H4 (cell line): ENCODE measurements around the gene SLC9A3. TPM values are rescaled to one million over a fixed set of nuclear protein-coding genes. Genes with fewer than 3 reads are reported as not detected.
A peak's percentile ranks its signal among the peaks of the same experiment; 100 is the strongest.
"Not testable (repeated sequence)": the region's sequence is repeated elsewhere in the genome, so short reads cannot be mapped to it uniquely, and the experiment has no call there.

Experiments used
- DNase-seq: peaks from one replicate; pipeline ENCODE4 v3.0.0-alpha.2; 2015; ENCODE audit warnings: low spot score
- total RNA-seq: library from RNA; depleted of rRNA; stranded (reverse); fragments of >200 nt; shearing (Covaris generic); gene quantifications from 2 replicates; pipeline ENCODE4 v1.2.3, GENCODE V29; 2014

SLC9A3 gene
- total RNA-seq, 1 experiment from 2014 or later, result 2.3 TPM

DNA sequence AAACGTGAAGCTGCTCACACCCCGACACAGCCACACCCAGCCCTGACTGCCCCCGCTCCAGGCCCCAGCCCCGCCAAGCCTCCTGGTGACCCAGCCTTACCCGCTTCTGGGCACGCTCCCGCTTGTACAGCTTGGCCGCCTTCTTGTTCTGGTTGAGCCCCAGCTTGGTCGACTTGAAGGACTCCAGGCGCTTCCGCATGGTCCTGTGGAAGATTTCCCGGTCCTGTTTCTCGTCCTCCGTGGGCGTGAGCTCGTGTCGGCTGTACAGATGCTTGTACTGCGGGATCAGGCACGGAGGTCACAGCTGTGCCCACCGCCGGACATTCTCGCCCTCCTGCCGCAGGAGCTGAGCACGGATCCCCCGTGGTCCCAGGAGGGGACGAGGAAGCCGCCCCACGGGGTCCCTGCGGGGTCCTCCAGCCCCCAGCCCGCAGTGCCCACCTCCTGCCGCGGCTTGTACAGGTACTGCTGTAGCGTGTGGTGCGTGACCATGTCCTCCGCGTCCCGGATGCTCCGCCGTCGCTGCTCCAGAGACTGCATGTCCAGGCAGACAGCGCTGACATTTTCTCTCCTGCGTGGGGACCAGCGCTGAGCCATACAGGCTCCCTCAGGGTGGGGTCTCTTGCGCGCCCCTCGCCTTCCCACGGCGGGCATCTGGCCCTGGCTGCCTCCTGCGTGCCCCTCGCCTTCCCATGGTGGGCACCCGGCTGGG lies 48.0 kb downstream of the SLC9A3 start:
- no peak for DNase-seq

GRCh38 chr5:475704-476101 lies 48.5 kb downstream of the SLC9A3 start:
- no peak for DNase-seq

DNA sequence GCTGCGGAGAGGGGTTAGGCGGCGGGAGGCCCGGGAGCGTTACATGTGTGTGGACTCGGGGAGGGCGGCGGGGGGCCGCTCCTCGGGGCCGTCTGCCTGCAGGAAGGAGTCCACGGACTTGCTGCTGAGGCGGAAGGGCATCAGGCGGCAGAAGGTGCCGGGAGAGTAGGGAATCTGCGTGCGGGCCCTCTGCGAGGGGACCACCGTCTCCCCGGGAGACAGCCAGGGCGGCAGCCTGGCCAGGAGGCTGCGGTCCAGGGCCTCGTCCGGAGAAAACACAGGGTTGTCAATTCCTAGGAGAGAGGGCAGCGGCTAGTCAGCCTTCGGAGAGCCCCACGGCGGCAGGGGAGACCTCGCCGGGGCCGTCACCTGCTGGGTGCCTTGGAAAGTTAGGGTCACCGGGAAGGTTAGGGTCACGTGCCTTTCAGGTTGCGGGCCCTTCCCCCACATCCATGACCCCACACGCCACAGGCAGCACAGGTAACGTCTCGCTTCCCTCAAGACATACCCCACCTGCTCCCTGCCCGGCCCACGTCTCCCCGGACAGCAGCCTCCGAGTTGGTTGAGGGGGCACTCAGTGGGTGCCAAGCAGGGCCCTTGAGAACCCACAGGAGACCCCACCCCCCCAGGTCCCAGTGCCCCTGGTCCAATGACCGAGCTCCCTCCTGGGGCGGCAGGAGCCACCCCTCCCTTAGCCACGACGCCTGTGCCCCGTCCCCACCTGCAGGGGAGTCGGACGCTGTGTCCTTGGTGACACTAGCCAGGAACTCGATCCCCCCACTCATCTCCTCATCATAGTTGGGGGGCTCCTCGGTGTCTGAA lies 49.2 kb downstream of the SLC9A3 start:
- DNase-seq, result no peak

GRCh38 chr5:474232-474839 lies 49.9 kb downstream of the SLC9A3 start:
- DNase-seq, result not testable (repeated sequence)

DNA sequence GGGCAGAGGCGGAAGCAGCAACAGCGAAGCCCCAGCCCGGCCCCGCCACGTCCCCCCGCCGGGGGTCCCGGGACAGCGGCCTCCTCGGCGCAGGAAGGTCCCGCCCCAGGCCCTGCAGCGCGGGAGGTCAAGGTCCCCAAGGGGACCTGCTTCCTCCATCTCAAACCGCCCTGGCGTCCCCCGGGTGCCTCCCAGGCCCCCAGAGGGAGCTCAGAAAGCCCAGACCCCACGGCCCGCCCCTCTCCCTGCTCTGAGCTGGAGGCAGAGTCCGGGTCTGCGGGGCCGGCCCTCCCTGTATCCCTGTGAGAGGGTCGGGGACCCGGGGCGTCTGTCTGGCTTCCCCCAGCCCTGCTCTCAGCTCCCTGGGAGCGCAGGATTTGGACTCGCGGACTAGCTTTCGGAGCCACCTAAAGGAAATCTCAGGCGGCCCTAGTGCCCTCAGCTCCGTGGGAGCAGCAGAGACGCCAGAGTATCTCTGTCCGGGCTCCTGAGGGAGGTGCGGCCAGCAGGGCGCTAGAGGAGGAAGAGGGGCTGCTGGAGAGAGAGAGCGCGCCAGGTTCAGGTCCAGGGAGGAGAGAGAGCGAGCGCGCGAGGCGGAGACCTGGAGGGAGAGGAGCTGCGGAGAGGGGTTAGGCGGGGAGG lies 50.6 kb downstream of the SLC9A3 start:
- no peak for DNase-seq

GRCh38 chr5:472656-473550 lies 51.3 kb downstream of the SLC9A3 start:
- peak; percentile 67 for DNase-seq

DNA sequence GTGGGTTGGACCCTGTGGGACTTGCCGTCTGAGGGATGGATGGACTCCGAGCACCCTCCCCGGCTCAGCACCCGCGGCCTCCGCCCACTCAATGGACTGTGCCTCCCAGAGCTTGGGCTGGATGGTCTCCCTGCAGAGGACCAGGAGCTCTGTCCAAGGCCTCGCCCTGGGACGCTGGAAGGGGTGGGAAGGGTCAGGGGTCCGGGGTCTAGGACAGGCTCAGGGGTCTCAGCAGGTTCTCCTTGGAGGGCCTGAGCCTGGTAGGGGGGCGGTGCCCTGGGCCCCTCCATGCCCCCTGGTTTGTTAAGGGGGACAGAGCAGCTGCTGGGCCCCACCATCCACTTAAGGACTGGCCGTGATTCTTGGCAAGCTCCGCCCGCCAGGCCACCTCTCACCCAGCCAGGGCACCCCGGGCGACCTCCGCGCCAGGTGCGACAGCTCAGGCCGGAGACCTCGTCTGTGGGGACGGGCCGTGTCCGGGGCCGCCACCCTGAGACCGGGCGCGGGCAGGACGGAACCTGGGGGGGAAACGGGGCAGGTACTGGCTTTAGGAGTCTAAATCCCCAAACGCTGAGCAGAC lies 52.1 kb downstream of the SLC9A3 start:
- DNase-seq, result no peak

GRCh38 chr5:471750-472058 lies 52.5 kb downstream of the SLC9A3 start:
- no peak for DNase-seq

GRCh38 chr5:470961-471749 lies 53.1 kb downstream of the SLC9A3 start:
- DNase-seq, result no peak

DNA sequence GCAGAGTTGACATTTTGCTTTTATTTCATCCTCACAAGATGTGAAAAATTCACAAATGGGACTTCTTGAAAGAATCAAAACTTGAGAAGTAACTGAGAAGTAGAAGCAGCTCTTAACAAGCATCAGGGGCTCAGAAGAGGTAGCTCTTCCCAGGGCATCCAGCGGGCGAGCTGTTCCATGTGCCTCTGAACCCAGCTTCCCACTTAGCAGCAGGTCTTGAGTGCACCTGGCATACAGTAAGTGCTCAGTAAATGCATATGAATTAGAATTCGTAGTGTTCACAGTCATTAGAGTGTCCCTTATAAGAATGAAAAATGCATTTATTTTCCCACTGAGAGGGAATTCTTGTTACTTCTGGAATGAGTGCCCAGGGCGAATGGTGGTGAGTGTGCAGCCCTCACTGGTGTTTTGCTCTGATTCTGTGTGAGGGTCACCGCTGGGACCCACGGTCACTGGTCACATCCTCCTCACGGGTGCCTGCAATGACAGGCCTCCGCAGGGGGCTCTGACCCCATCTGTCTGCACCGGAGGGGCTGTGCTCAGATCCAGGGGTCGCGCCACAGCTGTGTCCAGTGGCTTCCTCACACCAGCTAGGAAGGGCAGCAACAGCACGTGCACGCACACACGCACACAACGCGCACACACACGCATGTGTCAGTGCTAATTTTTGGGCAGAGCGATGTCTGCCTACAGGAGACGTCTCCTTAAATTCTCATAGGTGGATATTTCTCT lies 54.3 kb downstream of the SLC9A3 start:
- no peak for DNase-seq

- no peak for DNase-seq
Measured at GRCh38 chr5:468401-468800, 55.8 kb downstream of the SLC9A3 start.

GRCh38 chr5:466661-467310 lies 57.5 kb downstream of the SLC9A3 start:
- no peak for DNase-seq

DNA sequence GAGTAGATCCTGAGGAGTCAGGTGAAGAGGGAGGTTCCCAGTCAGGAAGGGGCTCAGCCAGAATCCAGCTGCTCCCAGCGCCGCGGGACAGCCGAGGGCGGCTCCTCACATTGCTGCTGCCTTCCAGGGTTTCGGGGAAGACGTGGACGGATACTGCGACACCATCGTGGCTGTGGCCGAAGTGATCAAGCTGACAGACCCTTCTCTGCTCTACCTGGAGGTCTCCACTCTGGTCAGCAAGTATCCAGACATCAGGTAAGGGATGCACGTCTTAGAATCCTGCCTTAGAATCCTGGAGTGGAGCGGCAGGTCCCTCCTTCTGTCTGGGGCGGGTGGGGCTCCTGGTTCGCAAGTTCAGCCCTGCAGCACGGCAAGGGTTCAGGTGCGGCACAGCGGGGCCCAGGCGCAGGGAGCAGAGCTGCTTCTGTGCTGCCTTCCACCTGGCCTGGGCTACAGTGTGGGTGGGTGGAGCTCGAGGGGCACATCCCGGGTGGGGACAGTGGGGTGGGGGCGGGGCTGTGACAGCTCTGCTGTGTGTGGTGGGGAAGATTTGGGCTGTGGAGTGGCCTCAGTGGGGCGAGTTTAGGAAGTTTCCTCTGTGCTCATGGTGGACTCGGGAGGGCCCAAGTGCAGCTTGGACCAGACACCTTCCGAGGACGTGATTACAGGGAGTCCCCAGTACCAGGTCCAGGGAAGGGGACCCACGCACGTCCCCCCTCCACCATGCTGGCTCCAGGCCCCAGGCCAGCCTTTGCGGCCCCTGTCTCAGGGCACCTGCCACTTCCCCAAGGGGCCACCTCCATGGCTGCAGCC lies 58.5 kb downstream of the SLC9A3 start:
- DNase-seq, result no peak

- no peak for DNase-seq
Measured at GRCh38 chr5:464843-465590, 59.2 kb downstream of the SLC9A3 start.

DNA sequence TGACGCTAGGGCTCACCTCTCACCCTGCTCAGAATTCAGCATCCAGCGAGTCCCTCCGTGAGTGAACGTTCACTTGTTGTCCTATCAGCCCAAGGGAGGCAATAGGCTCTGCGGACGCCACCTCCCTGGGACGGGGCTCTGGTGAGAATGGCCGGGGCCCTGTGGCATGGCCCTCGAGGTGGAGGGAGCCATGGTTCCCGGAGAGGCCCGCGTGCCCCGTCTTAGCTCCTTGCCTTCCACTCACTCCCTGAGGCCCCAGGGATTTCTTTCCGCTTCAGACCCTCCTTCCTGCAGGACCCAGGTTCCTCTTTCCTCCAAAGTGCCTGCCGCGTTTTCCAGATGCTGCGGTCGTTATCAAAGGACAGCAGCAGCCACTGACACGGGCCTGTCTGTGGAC lies 59.8 kb downstream of the SLC9A3 start:
- no peak for DNase-seq

DNA sequence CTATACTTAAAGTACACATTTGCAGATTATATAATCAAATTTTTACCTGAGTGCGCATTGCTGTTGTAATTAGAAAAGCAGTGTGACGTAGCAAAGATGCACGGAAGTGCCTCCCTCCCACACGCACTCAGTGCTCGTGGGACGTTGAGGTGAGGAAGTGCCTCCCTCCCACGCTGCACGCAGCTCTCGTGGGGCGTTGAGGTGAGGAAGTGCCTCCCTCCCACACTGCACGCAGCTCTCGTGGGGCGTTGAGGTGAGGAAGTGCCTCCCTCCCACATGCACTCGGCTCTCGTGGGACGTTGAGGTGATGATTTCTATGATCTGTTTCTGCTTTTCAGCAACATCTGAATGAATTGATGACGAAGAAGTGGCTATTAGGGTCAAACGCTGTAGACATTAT lies 60.3 kb downstream of the SLC9A3 start:
- DNase-seq, result no peak

DNA sequence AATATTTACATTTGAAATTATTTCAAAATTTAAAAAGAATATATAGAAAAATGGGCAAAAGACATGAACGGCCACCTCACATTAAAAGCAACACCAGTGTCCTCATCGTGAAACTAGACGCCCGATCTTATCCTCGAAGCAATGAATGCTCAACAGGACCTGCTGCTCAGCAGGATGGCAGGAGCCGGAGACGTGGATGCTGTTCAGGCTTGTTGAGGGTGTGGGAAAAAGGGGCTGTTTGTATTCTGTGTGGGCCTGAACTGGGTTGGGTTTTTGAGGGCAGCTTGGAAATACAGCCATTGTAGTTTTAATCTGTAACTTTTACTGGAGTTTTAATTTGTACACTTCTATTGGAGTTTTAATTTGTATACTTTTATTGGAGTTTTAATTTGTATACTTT lies 60.9 kb downstream of the SLC9A3 start:
- no peak for DNase-seq
